ENCODE measurements around the gene CITED4. TPM values are rescaled to one million over a fixed set of nuclear protein-coding genes. Genes with fewer than 3 reads are reported as not detected.

CITED4 gene
- total RNA-seq, 1 experiment from 2014 or later, result 1.3 TPM

GRCh38 chr1:40819101-40819500, 43.1 kb downstream of the CITED4 start:
- no peaks in the 10 kb centered on the region for H3K9me3 ChIP-seq (ENCODE audit: low read depth, low read length, poor library complexity, severe bottlenecking)

DNA sequence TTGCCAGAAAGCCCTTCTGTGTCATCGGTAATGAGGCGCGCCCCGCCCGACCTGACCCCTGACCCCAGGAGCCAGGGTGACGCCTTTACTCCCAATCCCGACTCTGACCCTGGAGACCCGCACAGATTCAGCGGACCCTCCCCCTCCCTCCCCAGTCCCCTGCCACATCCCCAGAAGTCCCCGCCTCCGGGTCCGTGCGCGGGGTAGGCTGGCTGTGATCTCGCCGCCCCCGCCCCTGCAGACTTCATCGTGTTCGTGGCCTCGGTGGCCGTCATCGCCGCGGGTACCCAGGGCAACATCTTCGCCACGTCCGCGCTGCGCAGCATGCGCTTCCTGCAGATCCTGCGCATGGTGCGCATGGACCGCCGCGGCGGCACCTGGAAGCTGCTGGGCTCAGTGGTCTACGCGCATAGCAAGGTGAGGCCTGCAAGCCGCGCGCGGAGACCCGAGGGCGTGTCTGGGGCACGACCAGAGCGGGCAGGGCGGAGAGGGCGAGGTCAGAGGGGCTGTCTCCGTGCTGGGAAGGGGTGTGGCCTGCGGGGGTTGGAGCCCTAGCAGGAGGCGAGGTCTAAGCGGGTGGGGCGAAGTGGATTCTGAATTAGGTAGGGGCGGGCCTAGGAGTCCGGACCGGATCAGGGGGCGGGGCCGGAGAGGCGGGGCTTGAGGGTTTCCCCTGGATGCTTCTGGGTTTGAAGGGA, 43.8 kb downstream of the CITED4 start:
- CTCF ChIA-PET, result no interaction called here
- peak; percentile 78 for DNase-seq (ENCODE audit: low spot score)
- TF ChIP-seq EZH2 (IDR thresholded peaks at IDR 0.05; ENCODE audit: borderline replicate concordance, low read depth, low read length, poor library complexity, severe bottlenecking), result no peak
- TF ChIP-seq, protein P1, sequence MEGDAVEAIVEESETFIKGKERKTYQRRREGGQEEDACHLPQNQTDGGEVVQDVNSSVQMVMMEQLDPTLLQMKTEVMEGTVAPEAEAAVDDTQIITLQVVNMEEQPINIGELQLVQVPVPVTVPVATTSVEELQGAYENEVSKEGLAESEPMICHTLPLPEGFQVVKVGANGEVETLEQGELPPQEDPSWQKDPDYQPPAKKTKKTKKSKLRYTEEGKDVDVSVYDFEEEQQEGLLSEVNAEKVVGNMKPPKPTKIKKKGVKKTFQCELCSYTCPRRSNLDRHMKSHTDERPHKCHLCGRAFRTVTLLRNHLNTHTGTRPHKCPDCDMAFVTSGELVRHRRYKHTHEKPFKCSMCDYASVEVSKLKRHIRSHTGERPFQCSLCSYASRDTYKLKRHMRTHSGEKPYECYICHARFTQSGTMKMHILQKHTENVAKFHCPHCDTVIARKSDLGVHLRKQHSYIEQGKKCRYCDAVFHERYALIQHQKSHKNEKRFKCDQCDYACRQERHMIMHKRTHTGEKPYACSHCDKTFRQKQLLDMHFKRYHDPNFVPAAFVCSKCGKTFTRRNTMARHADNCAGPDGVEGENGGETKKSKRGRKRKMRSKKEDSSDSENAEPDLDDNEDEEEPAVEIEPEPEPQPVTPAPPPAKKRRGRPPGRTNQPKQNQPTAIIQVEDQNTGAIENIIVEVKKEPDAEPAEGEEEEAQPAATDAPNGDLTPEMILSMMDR (conservative IDR thresholded peaks at IDR 0.05; ENCODE audit: low read depth, low read length), result no peak
- H3K36me3 ChIP-seq (ENCODE audit: insufficient read depth, low read length, poor library complexity, severe bottlenecking), result no peaks in the 10 kb centered on the region
- POLR2A ChIA-PET (ENCODE audit: low non-redundant PET), result interaction anchor here (0.6 kb wide), 1 partner anchor 9 kb away, joined by 7 read pairs; no protein-coding TSS in a partner anchor
- intact Hi-C loops (cut with micrococcal nuclease; ENCODE audit: unreplicated experiment), result no loop called here
- H3K9me3 ChIP-seq (ENCODE audit: low read depth, low read length, poor library complexity, severe bottlenecking), result no peaks in the 10 kb centered on the region
- BruUV-seq (replicated peaks), result no TSS peak
- H3K4me1 ChIP-seq (ENCODE audit: insufficient read depth, low read length, poor library complexity, severe bottlenecking), result no peaks in the 10 kb centered on the region
- H3K4me3 ChIP-seq (ENCODE audit: low read depth, low read length, poor library complexity, severe bottlenecking), result peak overlapping the region; percentile 46
- no peak overlapping the region for H3K27ac ChIP-seq (ENCODE audit: low read depth, low read length, poor library complexity, severe bottlenecking)
- no peaks in the 10 kb centered on the region for H3K27me3 ChIP-seq (replicated peaks; ENCODE audit: insufficient read depth, low read depth, low read length, poor library complexity)

More at GRCh38 chr1:40819101-40819500, 43.1 kb downstream of the CITED4 start:
- no peaks in the 10 kb centered on the region for H3K4me1 ChIP-seq (ENCODE audit: insufficient read depth, low read length, poor library complexity, severe bottlenecking)
- H3K27ac ChIP-seq (ENCODE audit: low read depth, low read length, poor library complexity, severe bottlenecking), result no peak overlapping the region
- CTCF ChIA-PET, result no interaction called here
- POLR2A ChIA-PET (ENCODE audit: low non-redundant PET), result interaction anchor here (0.6 kb wide), 1 partner anchor 10 kb away, joined by 7 read pairs; no protein-coding TSS in a partner anchor
- BruUV-seq (replicated peaks), result no TSS peak
- H3K27me3 ChIP-seq (replicated peaks; ENCODE audit: insufficient read depth, low read depth, low read length, poor library complexity), result no peaks in the 10 kb centered on the region
- intact Hi-C loops (cut with micrococcal nuclease; ENCODE audit: unreplicated experiment), result no loop called here
- TF ChIP-seq, protein P1 (conservative IDR thresholded peaks at IDR 0.05; ENCODE audit: low read depth, low read length), result no peak
- no peak for TF ChIP-seq EZH2 (IDR thresholded peaks at IDR 0.05; ENCODE audit: borderline replicate concordance, low read depth, low read length, poor library complexity, severe bottlenecking)
- no peaks in the 10 kb centered on the region for H3K36me3 ChIP-seq (ENCODE audit: insufficient read depth, low read length, poor library complexity, severe bottlenecking)
- H3K4me3 ChIP-seq (ENCODE audit: low read depth, low read length, poor library complexity, severe bottlenecking), result no peak overlapping the region
- no peak for DNase-seq (ENCODE audit: low spot score)

GRCh38 chr1:40817791-40818263, 44.3 kb downstream of the CITED4 start:
- DNase-seq (ENCODE audit: low spot score), result no peak
- CTCF ChIA-PET, result no interaction called here
- intact Hi-C loops (cut with micrococcal nuclease; ENCODE audit: unreplicated experiment), result no loop called here
- Histone ChIP-seq H3K27ac (ENCODE audit: low read depth, low read length, poor library complexity, severe bottlenecking) (no peak overlapping the region), H3K4me3 (ENCODE audit: low read depth, low read length, poor library complexity, severe bottlenecking) (peak overlapping the region; percentile 46), H3K27me3 (replicated peaks; ENCODE audit: insufficient read depth, low read depth, low read length, poor library complexity) (no peaks in the 10 kb centered on the region), H3K4me1 (ENCODE audit: insufficient read depth, low read length, poor library complexity, severe bottlenecking) (no peaks in the 10 kb centered on the region), H3K36me3 (ENCODE audit: insufficient read depth, low read length, poor library complexity, severe bottlenecking) (no peaks in the 10 kb centered on the region), H3K9me3 (ENCODE audit: low read depth, low read length, poor library complexity, severe bottlenecking) (no peaks in the 10 kb centered on the region)
- BruUV-seq (replicated peaks), result no TSS peak
- POLR2A ChIA-PET (ENCODE audit: low non-redundant PET), result no interaction called here
- TF ChIP-seq EZH2 (IDR thresholded peaks at IDR 0.05; ENCODE audit: borderline replicate concordance, low read depth, low read length, poor library complexity, severe bottlenecking), result no peak

Data from A673 (cell line).